A549 (cell line): ENCODE measurements around the gene SERF1B. TPM values are rescaled to one million over a fixed set of nuclear protein-coding genes. Genes with fewer than 3 reads are reported as not detected.
"Not testable (repeated sequence)": the region's sequence is repeated elsewhere in the genome, so short reads cannot be mapped to it uniquely, and the experiment has no call there.

Source experiments
- ATAC-seq, 2 experiments: fragments of 200-7000 bp in 1 of 2; fragments of >200 bp in 1 of 2; cut with Nextera tagmentation in 1 of 2; cut with Tn5 transposase in 1 of 2; 3 replicates each; pipeline versions ENCODE4 v1.8.0 to v1.9.1; 2018 to 2020; ENCODE audit warnings: mild to moderate bottlenecking in 1 of 2, moderate library complexity in 1 of 2
- CTCF ChIA-PET: fragments of 300-600 bp; sonication (Branson Sonifier 250); formaldehyde crosslinking; extraction: SDS; loops from one replicate; lab custom pipeline; 2021; ENCODE audit warnings: antibody characterized with exemption, inconsistent platforms; lab: Yijun Ruan, JAX
- POLR2A ChIA-PET: fragments of 350-600 bp; formaldehyde crosslinking; extraction: SDS; loops from one replicate; lab custom pipeline; 2021; ENCODE audit warnings: antibody characterized with exemption, inconsistent platforms; lab: Yijun Ruan, JAX
- DNase-seq, 2 experiments: peaks; one replicate each; pipeline versions ENCODE4 v3.0.0 to v3.0.0-alpha.2; 2011 to 2016; ENCODE audit warnings: low read depth in 1 of 2, low spot score in 1 of 2
- FAIRE-seq: peaks from 2 replicates; lab custom pipeline; 2011; peaks lifted over from hg19 to GRCh38; lab: Jason Lieb, UNC
- H3K27ac ChIP-seq, 2 experiments: fragments of >200 bp; sonication (Bioruptor Twin); formaldehyde crosslinking; 3 replicates each; pipeline ENCODE4 v1.5.1; 2016 to 2017
- H3K4me1 ChIP-seq: fragments of >200 bp; sonication (Bioruptor Twin); formaldehyde crosslinking; 3 replicates; pipeline ENCODE4 v1.6.1; 2016
- H3K4me2 ChIP-seq: fragments of >200 bp; sonication (Bioruptor Twin); formaldehyde crosslinking; 3 replicates; pipeline ENCODE4 v1.6.1; 2016
- H3K4me3 ChIP-seq: fragments of >200 bp; sonication (Bioruptor Twin); formaldehyde crosslinking; 3 replicates; pipeline ENCODE4 v1.5.1; 2016
- H3K9me3 ChIP-seq: fragments of >200 bp; sonication (Bioruptor Twin); formaldehyde crosslinking; 3 replicates; pipeline ENCODE4 v1.6.1; 2016
- whole genome bisulfite sequencing: methylation state at CpG from one replicate; pipeline ENCODE4 v1.1.6; 2017; ENCODE audit errors: missing lambda C conversion rate; 5-methylcytosine and 5-hydroxymethylcytosine counted together
- polyA plus RNA-seq, 4 experiments: library from polyadenylated mRNA; depleted of rRNA in 3 of 4; stranded (reverse); fragments of >200 nt; fragmentation: RNase III in 1 of 4; extraction: RNeasy Plus Mini Kit Qiagen cat#74134 plus additional on column Dnase treatment in 1 of 4; gene quantifications; 2 replicates in 3 of 4; 3 replicates in 1 of 4; pipeline ENCODE4 v1.2.3, GENCODE V29; 2011 to 2017
- small RNA-seq, 6 experiments: library from RNA; depleted of rRNA; stranded (forward); fragments of <200 nt; gene quantifications; one replicate each; pipeline ENCODE3, GENCODE V24; 2012

Gene SERF1B
- polyA plus RNA-seq, 2 of the 4 experiments (the other 2 are of a cell fraction): 75.0 to 75.4 TPM

DNA sequence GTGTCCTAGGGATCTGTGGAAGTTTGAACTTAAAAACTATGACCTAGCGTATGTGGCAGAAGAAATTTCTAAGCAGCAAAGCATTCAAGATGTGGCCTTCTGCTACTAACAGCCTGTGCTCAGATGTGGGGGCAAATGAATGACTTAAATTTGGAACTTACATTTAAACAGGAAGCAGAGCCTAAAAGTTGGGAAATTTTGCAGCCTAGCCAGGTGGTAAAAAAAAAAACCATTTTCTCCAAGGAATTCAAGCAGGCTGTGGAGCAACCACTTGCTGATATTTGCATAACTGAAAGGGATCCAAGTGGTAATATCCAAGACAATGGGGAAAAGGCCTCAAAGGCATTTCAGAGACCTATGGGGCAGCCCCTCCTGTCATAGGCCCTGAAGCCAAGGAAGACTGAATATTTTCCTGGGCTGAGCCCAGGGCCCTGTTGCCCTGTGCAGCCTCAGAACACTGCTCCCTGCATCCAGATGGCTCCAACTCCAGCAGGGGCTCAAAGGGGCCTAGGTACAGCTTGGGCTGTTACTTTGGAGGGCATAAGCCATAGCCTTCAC, 63.9 kb downstream of the SERF1B start:
- no CpG with 5 or more reads among the region's 1 CpG for WGBS
- FAIRE-seq: not testable (repeated sequence)

DNA sequence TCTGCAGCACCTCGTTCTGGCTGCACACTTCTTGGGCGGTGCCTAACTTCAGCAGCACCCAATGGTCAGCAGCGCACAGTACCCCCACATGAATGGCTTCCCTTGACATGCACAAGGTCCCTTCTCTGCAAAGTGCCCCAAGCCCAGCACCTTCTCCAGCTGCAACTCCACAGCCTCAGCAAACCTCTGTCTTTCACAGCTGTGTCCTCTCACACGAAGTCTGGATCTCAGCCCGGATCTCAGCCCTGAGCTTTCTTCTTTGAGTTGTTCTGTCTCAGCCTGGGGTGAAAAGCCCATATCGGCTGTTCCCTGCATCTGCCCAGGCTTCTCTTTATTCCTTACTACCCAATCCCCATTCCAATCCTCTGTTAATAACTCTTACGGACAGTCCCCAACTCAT, 66.7 kb downstream of the SERF1B start:
- DNase-seq, CTCF ChIA-PET, POLR2A ChIA-PET, H3K4me2 ChIP-seq, H3K27ac ChIP-seq, FAIRE-seq, H3K9me3 ChIP-seq, H3K4me3 ChIP-seq, H3K4me1 ChIP-seq: not testable (repeated sequence)
- no CpG with 5 or more reads among the region's 7 CpGs for WGBS
- ATAC-seq: 0 out of 6 replicates have a peak, but pooled peaks of 1 of the 2 experiments have one; percentile 42

More for the DNA sequence above, 63.9 kb downstream of the SERF1B start:
- H3K4me3 ChIP-seq, H3K27ac ChIP-seq, H3K4me2 ChIP-seq, DNase-seq, H3K4me1 ChIP-seq, H3K9me3 ChIP-seq, POLR2A ChIA-PET, CTCF ChIA-PET: not testable (repeated sequence)
- peak in 1 of 2 experiments; percentile 30; a peak in 1 of 6 replicates for ATAC-seq

Small RNA genes lying within 50 kb of the gene (small RNA-seq; reads per million reads assigned to genes)
- gene CDH12P2: 0 reads per million in 6 experiments

Other genes starting within 250 kb of the SERF1B start
- gene SMN2, start 24.4 kb downstream of the SERF1B start, polyA plus RNA-seq (2011; rRNA removed): 78.0 and 82.5 TPM in 2 replicates
- 36.7 to 38.4 TPM (median 37.5 TPM) in 3 replicates for gene SMN2, start 24.4 kb downstream of the SERF1B start, polyA plus RNA-seq (2017; fragmentation: RNase III; extraction: RNeasy Plus Mini Kit Qiagen cat#74134 plus additional on column Dnase treatment)